Activated T-cell treated with anti-CD3 and anti-CD28 coated beads, Interleukin-2, amount 50 U/mL, for 24 hours (primary cell): Measurements from ENCODE around the gene RNF133.
"Not testable (repeated sequence)": the region's sequence is repeated elsewhere in the genome, so short reads cannot be mapped to it uniquely, and the experiment has no call there.

Experiments
- DNase-seq: peaks from one replicate; pipeline ENCODE4 v3.0.0-alpha.2; 2020
- H3K27ac Mint-ChIP-seq: 2 replicates; pipeline ENCODE4 v1.8.0; 2020; ENCODE audit warnings: mild to moderate bottlenecking, mixed read lengths
- H3K27me3 Mint-ChIP-seq: 2 replicates; pipeline ENCODE4 v1.8.0; 2020; ENCODE audit warnings: mixed read lengths
- H3K36me3 Mint-ChIP-seq: 2 replicates; pipeline ENCODE4 v1.8.0; 2020; ENCODE audit warnings: low read depth, mixed read lengths
- H3K4me1 Mint-ChIP-seq: 2 replicates; pipeline ENCODE4 v1.8.0; 2020; ENCODE audit warnings: low read depth, mixed read lengths
- H3K4me3 Mint-ChIP-seq: 2 replicates; pipeline ENCODE4 v1.8.0; 2020; ENCODE audit warnings: mild to moderate bottlenecking, moderate library complexity, mixed read lengths
- H3K9me3 Mint-ChIP-seq: 2 replicates; pipeline ENCODE4 v1.8.0; 2020; ENCODE audit warnings: mixed read lengths

Gene RNF133

GRCh38 chr7:122706836-122707235 is 7.9 kb upstream of the RNF133 start:
- Mint-ChIP-seq H3K27me3 (no peaks in the 10 kb centered on the region), H3K9me3 (peaks cover 12% of the 10 kb centered on the region), H3K4me3 (no peak overlapping the region), H3K27ac (no peak overlapping the region), H3K4me1 (no peaks in the 10 kb centered on the region), H3K36me3 (no peaks in the 10 kb centered on the region)
- no peak for DNase-seq

- no peaks in the 10 kb centered on the region for H3K4me1 Mint-ChIP-seq
- H3K27me3 Mint-ChIP-seq, result no peaks in the 10 kb centered on the region
- H3K27ac Mint-ChIP-seq, result no peak within 1 kb of the TSS
- no peaks in the 10 kb centered on the region for H3K36me3 Mint-ChIP-seq
- H3K4me3 Mint-ChIP-seq, result no peak within 1 kb of the TSS
- peaks cover 21% of the 10 kb centered on the region for H3K9me3 Mint-ChIP-seq
- DNase-seq, result no peak
Measured at GRCh38 chr7:122702872-122703510, 4.1 kb upstream of the RNF133 start, which contains the start of gene RNF148. TSS of gene RNF148 (minus strand) at chr7:122702922. CDS start at chr7:122702750, 172 bp downstream.

- Mint-ChIP-seq H3K27ac (no peak overlapping the region), H3K4me1 (no peaks in the 10 kb centered on the region)
Measured at GRCh38 chr7:122695816-122696215, 3.1 kb downstream of the RNF133 start.

GRCh38 chr7:122694697-122695096 is 4.2 kb downstream of the RNF133 start:
- Mint-ChIP-seq H3K27ac (no peak overlapping the region), H3K36me3 (no peaks in the 10 kb centered on the region), H3K4me3 (no peak overlapping the region), H3K27me3 (no peaks in the 10 kb centered on the region), H3K4me1 (no peaks in the 10 kb centered on the region), H3K9me3 (peaks cover 15% of the 10 kb centered on the region)
- no peak for DNase-seq

More at GRCh38 chr7:122695816-122696215, 3.1 kb downstream of the RNF133 start:
- Mint-ChIP-seq H3K27me3 (no peaks in the 10 kb centered on the region), H3K4me3 (no peak overlapping the region), H3K9me3 (peaks cover 16% of the 10 kb centered on the region), H3K36me3 (no peaks in the 10 kb centered on the region)
- DNase-seq, result no peak

- no peaks in the 10 kb centered on the region for H3K27me3 Mint-ChIP-seq
- DNase-seq, result no peak
- no peaks in the 10 kb centered on the region for H3K4me1 Mint-ChIP-seq
- H3K27ac Mint-ChIP-seq, result no peak overlapping the region
- no peak overlapping the region for H3K4me3 Mint-ChIP-seq
- H3K36me3 Mint-ChIP-seq, result no peaks in the 10 kb centered on the region
- peaks cover 11% of the 10 kb centered on the region for H3K9me3 Mint-ChIP-seq
Measured at GRCh38 chr7:122692769-122693309, 6.1 kb downstream of the RNF133 start.

GRCh38 chr7:122691569-122692235 is 7.2 kb downstream of the RNF133 start:
- Mint-ChIP-seq H3K27me3 (no peaks in the 10 kb centered on the region), H3K27ac (no peak overlapping the region), H3K4me1 (no peaks in the 10 kb centered on the region)

GRCh38 chr7:122689346-122690109 is 9.4 kb downstream of the RNF133 start:
- no peak overlapping the region for H3K27ac Mint-ChIP-seq
- peaks cover 11% of the 10 kb centered on the region for H3K9me3 Mint-ChIP-seq
- no peaks in the 10 kb centered on the region for H3K27me3 Mint-ChIP-seq
- H3K4me3 Mint-ChIP-seq, result no peak overlapping the region
- no peaks in the 10 kb centered on the region for H3K36me3 Mint-ChIP-seq
- no peak for DNase-seq
- H3K4me1 Mint-ChIP-seq, result no peaks in the 10 kb centered on the region

More at GRCh38 chr7:122691569-122692235, 7.2 kb downstream of the RNF133 start:
- no peaks in the 10 kb centered on the region for H3K36me3 Mint-ChIP-seq
- H3K4me3 Mint-ChIP-seq, result no peak overlapping the region
- peaks cover 11% of the 10 kb centered on the region for H3K9me3 Mint-ChIP-seq
- DNase-seq, result no peak

GRCh38 chr7:122688400-122688998 is 10.4 kb downstream of the RNF133 start:
- DNase-seq, result no peak
- peaks cover 11% of the 10 kb centered on the region for H3K9me3 Mint-ChIP-seq
- H3K27ac Mint-ChIP-seq, result no peak overlapping the region
- no peak overlapping the region for H3K4me3 Mint-ChIP-seq
- no peaks in the 10 kb centered on the region for H3K36me3 Mint-ChIP-seq
- no peaks in the 10 kb centered on the region for H3K4me1 Mint-ChIP-seq
- no peaks in the 10 kb centered on the region for H3K27me3 Mint-ChIP-seq

GRCh38 chr7:122686360-122686878 is 12.5 kb downstream of the RNF133 start:
- no peaks in the 10 kb centered on the region for H3K4me1 Mint-ChIP-seq
- H3K27me3 Mint-ChIP-seq, result no peaks in the 10 kb centered on the region
- H3K27ac Mint-ChIP-seq, result no peak overlapping the region
- H3K36me3 Mint-ChIP-seq, result no peaks in the 10 kb centered on the region
- DNase-seq, result no peak
- peaks cover 8% of the 10 kb centered on the region for H3K9me3 Mint-ChIP-seq
- no peak overlapping the region for H3K4me3 Mint-ChIP-seq

- Mint-ChIP-seq H3K27ac (no peak overlapping the region), H3K4me1 (no peaks in the 10 kb centered on the region), H3K9me3 (peaks cover 3% of the 10 kb centered on the region), H3K36me3 (no peaks in the 10 kb centered on the region), H3K4me3 (no peak overlapping the region), H3K27me3 (no peaks in the 10 kb centered on the region)
- no peak for DNase-seq
Measured at GRCh38 chr7:122684504-122684903, 14.4 kb downstream of the RNF133 start.

- Mint-ChIP-seq H3K27ac (no peak overlapping the region), H3K27me3 (no peaks in the 10 kb centered on the region)
- DNase-seq, result no peak
Measured at GRCh38 chr7:122682815-122683550, 15.9 kb downstream of the RNF133 start.

GRCh38 chr7:122681186-122681585 is 17.7 kb downstream of the RNF133 start:
- not testable (repeated sequence) for DNase-seq, H3K4me3 Mint-ChIP-seq, H3K4me1 Mint-ChIP-seq, H3K27ac Mint-ChIP-seq, H3K27me3 Mint-ChIP-seq, H3K36me3 Mint-ChIP-seq
- peaks cover 16% of the 10 kb centered on the region for H3K9me3 Mint-ChIP-seq

More at GRCh38 chr7:122682815-122683550, 15.9 kb downstream of the RNF133 start:
- H3K4me3 Mint-ChIP-seq, result no peak overlapping the region
- no peaks in the 10 kb centered on the region for H3K4me1 Mint-ChIP-seq
- peaks cover 13% of the 10 kb centered on the region for H3K9me3 Mint-ChIP-seq
- no peaks in the 10 kb centered on the region for H3K36me3 Mint-ChIP-seq

- no peaks in the 10 kb centered on the region for H3K36me3 Mint-ChIP-seq
- H3K27me3 Mint-ChIP-seq, result no peaks in the 10 kb centered on the region
- no peak for DNase-seq
- no peak overlapping the region for H3K27ac Mint-ChIP-seq
- H3K4me3 Mint-ChIP-seq, result no peak overlapping the region
- no peaks in the 10 kb centered on the region for H3K4me1 Mint-ChIP-seq
- peaks cover 16% of the 10 kb centered on the region for H3K9me3 Mint-ChIP-seq
Measured at GRCh38 chr7:122679813-122680212, 19.1 kb downstream of the RNF133 start.
